Measurements from ENCODE around the gene S100A5.

The S100A5 gene

GRCh38 chr1:153498746-153499145, 42.0 kb downstream of the S100A5 start:
- no peak overlapping the region for H3K27ac ChIP-seq
- no peak for TF ChIP-seq CTCF (conservative IDR thresholded peaks at IDR 0.05)

GRCh38 chr1:153495536-153495935, 45.2 kb downstream of the S100A5 start:
- TF ChIP-seq CTCF (conservative IDR thresholded peaks at IDR 0.05) = no peak
- H3K27ac ChIP-seq = no peak overlapping the region

- peak; percentile 95 for TF ChIP-seq CTCF (conservative IDR thresholded peaks at IDR 0.05)
- H3K27ac ChIP-seq = no peak overlapping the region
Observed at GRCh38 chr1:153494976-153495535, 45.7 kb downstream of the S100A5 start.

GRCh38 chr1:153493343-153493960, 47.3 kb downstream of the S100A5 start:
- H3K27ac ChIP-seq = no peak overlapping the region; the same call in 1 of the 2 replicates
- TF ChIP-seq CTCF (conservative IDR thresholded peaks at IDR 0.05) = no peak

- H3K27ac ChIP-seq = no peak overlapping the region
Observed at GRCh38 chr1:153490272-153491051, 50.3 kb downstream of the S100A5 start.

GRCh38 chr1:153488731-153489130, 52.0 kb downstream of the S100A5 start:
- no peak overlapping the region for H3K27ac ChIP-seq
- TF ChIP-seq CTCF (conservative IDR thresholded peaks at IDR 0.05) = no peak

More at GRCh38 chr1:153490272-153491051, 50.3 kb downstream of the S100A5 start:
- no peak for TF ChIP-seq CTCF (conservative IDR thresholded peaks at IDR 0.05)

- no peak for TF ChIP-seq CTCF (conservative IDR thresholded peaks at IDR 0.05)
- H3K27ac ChIP-seq = no peak overlapping the region
Observed at GRCh38 chr1:153487707-153488106, 53.0 kb downstream of the S100A5 start.
